ENCODE measurements around the gene MMP12.

DNA sequence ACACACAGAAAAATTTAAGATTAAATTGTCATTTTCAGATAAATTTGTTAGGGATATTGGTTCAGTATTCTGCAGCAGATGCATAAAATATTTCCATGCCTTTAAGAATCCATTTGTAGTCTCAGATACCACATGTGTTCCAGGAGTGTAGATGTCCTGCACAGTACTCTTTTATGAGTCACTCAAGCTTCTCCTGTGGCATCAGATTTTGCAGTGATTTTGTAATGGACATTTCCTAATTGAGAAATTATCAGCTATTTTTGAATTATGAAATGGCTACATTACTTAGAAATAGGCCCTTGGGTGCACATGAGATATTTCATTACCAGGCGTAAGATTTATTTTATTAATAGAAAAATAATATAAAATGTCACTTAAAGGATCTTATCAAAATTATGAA lies 50.2 kb downstream of the MMP12 start:
- TF ChIP-seq, protein P1, sequence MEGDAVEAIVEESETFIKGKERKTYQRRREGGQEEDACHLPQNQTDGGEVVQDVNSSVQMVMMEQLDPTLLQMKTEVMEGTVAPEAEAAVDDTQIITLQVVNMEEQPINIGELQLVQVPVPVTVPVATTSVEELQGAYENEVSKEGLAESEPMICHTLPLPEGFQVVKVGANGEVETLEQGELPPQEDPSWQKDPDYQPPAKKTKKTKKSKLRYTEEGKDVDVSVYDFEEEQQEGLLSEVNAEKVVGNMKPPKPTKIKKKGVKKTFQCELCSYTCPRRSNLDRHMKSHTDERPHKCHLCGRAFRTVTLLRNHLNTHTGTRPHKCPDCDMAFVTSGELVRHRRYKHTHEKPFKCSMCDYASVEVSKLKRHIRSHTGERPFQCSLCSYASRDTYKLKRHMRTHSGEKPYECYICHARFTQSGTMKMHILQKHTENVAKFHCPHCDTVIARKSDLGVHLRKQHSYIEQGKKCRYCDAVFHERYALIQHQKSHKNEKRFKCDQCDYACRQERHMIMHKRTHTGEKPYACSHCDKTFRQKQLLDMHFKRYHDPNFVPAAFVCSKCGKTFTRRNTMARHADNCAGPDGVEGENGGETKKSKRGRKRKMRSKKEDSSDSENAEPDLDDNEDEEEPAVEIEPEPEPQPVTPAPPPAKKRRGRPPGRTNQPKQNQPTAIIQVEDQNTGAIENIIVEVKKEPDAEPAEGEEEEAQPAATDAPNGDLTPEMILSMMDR (IDR thresholded peaks at IDR 0.05; ENCODE audit: low read depth, low read length), result no peak
- TF ChIP-seq EZH2phosphoT487 (IDR thresholded peaks at IDR 0.05; ENCODE audit: low read depth), result no peak
